ENCODE results near the gene SLC29A2. TPM values are rescaled to one million over a fixed set of nuclear protein-coding genes. Genes with fewer than 3 reads are reported as not detected.

SLC29A2 gene
- total RNA-seq, 1 donor from 2014 or later, result 2.8 TPM

- peaks cover 29% of the 10 kb centered on the region for H3K27me3 Mint-ChIP-seq (ENCODE audit: unreplicated experiment)
- peak overlapping the region; percentile 82 for H3K27ac Mint-ChIP-seq (ENCODE audit: unreplicated experiment)
- peaks cover 47% of the 10 kb centered on the region for H3K4me1 Mint-ChIP-seq (ENCODE audit: low read depth, unreplicated experiment)
- TF ChIP-seq CTCF (IDR thresholded peaks at IDR 0.05; ENCODE audit: partially characterized antibody, unreplicated experiment), result no peak
- no peak for DNase-seq
- H3K36me3 Mint-ChIP-seq (ENCODE audit: unreplicated experiment), result no peaks in the 10 kb centered on the region
- H3K4me3 Mint-ChIP-seq (ENCODE audit: unreplicated experiment), result peak overlapping the region; percentile 55
- H3K9me3 Mint-ChIP-seq (ENCODE audit: unreplicated experiment), result peaks cover 32% of the 10 kb centered on the region
These were observed 55.4 kb downstream of the SLC29A2 start for GRCh38 chr11:66315921-66316811.

DNA sequence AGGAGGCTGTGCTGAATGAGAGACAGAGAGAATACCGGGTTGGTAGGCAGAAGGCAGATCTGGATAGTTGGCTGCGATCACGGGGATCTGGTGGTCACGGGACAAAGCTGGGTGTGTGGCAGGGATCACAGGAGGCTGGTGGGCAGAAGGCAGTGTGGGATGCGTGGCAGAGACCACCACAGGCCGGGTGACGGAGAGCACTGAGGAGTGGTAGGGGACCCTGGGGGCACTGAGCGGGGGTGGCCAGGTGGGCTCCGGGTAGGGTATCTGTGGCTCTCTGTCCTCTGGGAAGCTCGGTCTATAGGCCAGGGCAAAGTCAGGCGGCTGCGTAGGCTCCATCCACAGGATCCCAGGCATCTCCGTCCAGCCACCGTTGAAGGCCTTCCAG lies 56.1 kb downstream of the SLC29A2 start:
- Mint-ChIP-seq H3K4me1 (ENCODE audit: low read depth, unreplicated experiment) (peaks cover 50% of the 10 kb centered on the region), H3K27me3 (ENCODE audit: unreplicated experiment) (peaks cover 29% of the 10 kb centered on the region), H3K4me3 (ENCODE audit: unreplicated experiment) (peak overlapping the region; percentile 71), H3K9me3 (ENCODE audit: unreplicated experiment) (peaks cover 32% of the 10 kb centered on the region), H3K36me3 (ENCODE audit: unreplicated experiment) (no peaks in the 10 kb centered on the region), H3K27ac (ENCODE audit: unreplicated experiment) (peak overlapping the region; percentile 82)
- TF ChIP-seq CTCF (IDR thresholded peaks at IDR 0.05; ENCODE audit: partially characterized antibody, unreplicated experiment), result no peak
- DNase-seq, result no peak

DNA sequence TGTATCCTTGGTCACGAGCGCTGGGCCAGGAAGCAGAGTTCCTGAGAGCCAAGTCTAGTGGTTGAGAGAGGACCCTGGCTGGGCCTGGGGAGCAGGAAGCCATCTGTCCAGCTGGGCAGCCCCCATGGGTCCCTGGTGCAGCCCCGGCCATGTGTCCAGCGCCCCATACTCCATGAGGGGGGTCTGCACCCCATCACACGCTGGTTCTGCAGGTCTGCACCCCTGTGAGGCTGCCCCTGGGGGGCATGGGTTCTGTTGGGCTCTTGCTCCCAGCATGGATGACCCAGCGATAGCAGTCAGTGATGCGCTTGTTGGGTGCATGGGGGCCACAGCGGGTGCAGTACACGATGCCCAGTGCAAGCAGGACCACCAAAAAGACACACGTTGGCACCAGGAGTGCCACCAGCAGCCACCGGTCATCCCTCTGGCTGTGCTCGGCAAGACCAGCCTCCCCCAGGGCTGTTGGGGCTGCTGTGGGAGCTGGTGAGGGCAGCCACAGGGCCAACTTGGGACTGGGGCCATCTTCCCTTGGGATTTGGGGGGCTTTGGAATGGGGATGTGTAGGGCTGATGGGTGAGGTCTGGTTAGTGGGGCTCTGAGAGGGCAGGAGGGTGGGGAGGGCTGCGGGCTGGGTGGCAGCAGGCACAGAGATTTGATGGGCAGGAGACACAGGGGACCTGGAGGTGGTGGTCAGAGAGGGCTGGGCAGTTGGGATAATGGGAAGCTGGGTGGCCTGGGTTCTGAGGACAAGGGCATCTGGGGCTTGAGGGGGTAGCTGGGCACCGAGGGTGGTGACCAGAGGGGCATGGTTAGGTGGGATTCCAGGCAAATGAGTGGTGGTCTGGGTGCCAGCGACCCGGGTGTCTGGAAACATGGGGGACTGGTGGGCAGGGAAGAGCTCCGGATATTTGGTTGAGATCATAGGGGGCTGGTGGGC lies 56.7 kb downstream of the SLC29A2 start:
- Mint-ChIP-seq H3K27me3 (ENCODE audit: unreplicated experiment) (peaks cover 29% of the 10 kb centered on the region), H3K36me3 (ENCODE audit: unreplicated experiment) (no peaks in the 10 kb centered on the region), H3K4me1 (ENCODE audit: low read depth, unreplicated experiment) (peaks cover 51% of the 10 kb centered on the region), H3K27ac (ENCODE audit: unreplicated experiment) (peak overlapping the region; percentile 97), H3K4me3 (ENCODE audit: unreplicated experiment) (peak overlapping the region; percentile 75), H3K9me3 (ENCODE audit: unreplicated experiment) (peaks cover 26% of the 10 kb centered on the region)
- TF ChIP-seq CTCF (IDR thresholded peaks at IDR 0.05; ENCODE audit: partially characterized antibody, unreplicated experiment), result no peak
- DNase-seq, result no peak

- peaks cover 27% of the 10 kb centered on the region for H3K27me3 Mint-ChIP-seq (ENCODE audit: unreplicated experiment)
- TF ChIP-seq CTCF (IDR thresholded peaks at IDR 0.05; ENCODE audit: partially characterized antibody, unreplicated experiment), result no peak
- peaks cover 25% of the 10 kb centered on the region for H3K9me3 Mint-ChIP-seq (ENCODE audit: unreplicated experiment)
- H3K4me3 Mint-ChIP-seq (ENCODE audit: unreplicated experiment), result peak overlapping the region; percentile 75
- peak overlapping the region; percentile 97 for H3K27ac Mint-ChIP-seq (ENCODE audit: unreplicated experiment)
- no peak for DNase-seq
- no peaks in the 10 kb centered on the region for H3K36me3 Mint-ChIP-seq (ENCODE audit: unreplicated experiment)
- peaks cover 55% of the 10 kb centered on the region for H3K4me1 Mint-ChIP-seq (ENCODE audit: low read depth, unreplicated experiment)
These were observed 57.4 kb downstream of the SLC29A2 start for GRCh38 chr11:66314186-66314501.
